Ectodermal cell (in vitro differentiated cells): ENCODE data around the gene MYH3.

Experiments used
- H3K27ac ChIP-seq: 2 replicates; pipeline ENCODE4 v1.7.0; 2013; ENCODE audit warnings: mild to moderate bottlenecking, low read depth, low read length; ENCODE audit not compliant: insufficient read depth, poor library complexity, severe bottlenecking
- H3K27me3 ChIP-seq: 2 replicates; pipeline ENCODE4 v1.7.0; 2013; ENCODE audit warnings: mild to moderate bottlenecking, low read length; ENCODE audit not compliant: insufficient read depth, control insufficient read depth, poor library complexity, severe bottlenecking
- H3K36me3 ChIP-seq: one replicate; pipeline ENCODE4 v1.7.0; 2013; ENCODE audit warnings: low read length; ENCODE audit not compliant: control insufficient read depth, insufficient read depth
- H3K4me1 ChIP-seq: one replicate; pipeline ENCODE4 v1.7.0; 2013; ENCODE audit warnings: low read length; ENCODE audit not compliant: control insufficient read depth, insufficient read depth
- H3K4me3 ChIP-seq: 2 replicates; pipeline ENCODE4 v1.7.0; 2013; ENCODE audit warnings: low read depth, low read length, control low read depth; ENCODE audit not compliant: insufficient read depth
- H3K9me3 ChIP-seq: 2 replicates; pipeline ENCODE4 v1.7.0; 2013; ENCODE audit warnings: mild to moderate bottlenecking, low read length, moderate library complexity; ENCODE audit not compliant: control insufficient read depth
- WGBS, 2 experiments: methylation state at CpG; one replicate each; pipeline ENCODE4 v1.1.7; 2013; ENCODE audit warnings: missing lambda C conversion rate in 2 of 2; 5-methylcytosine and 5-hydroxymethylcytosine counted together

The MYH3 gene

GRCh38 chr17:10652984-10653659 is 4.0 kb downstream of the MYH3 start:
- 94 to 95% methylated on average over 11 of the region's 11 CpGs for WGBS, 2 experiments
- H3K4me3 ChIP-seq = no peak overlapping the region
- H3K4me1 ChIP-seq = no peaks in the 10 kb centered on the region
- no peaks in the 10 kb centered on the region for H3K27me3 ChIP-seq
- H3K27ac ChIP-seq = no peak overlapping the region
- H3K36me3 ChIP-seq = no peaks in the 10 kb centered on the region
- H3K9me3 ChIP-seq = no peaks in the 10 kb centered on the region

- H3K27me3 ChIP-seq = no peaks in the 10 kb centered on the region
- no peak overlapping the region for H3K4me3 ChIP-seq
- no peaks in the 10 kb centered on the region for H3K4me1 ChIP-seq
- no peaks in the 10 kb centered on the region for H3K9me3 ChIP-seq
- H3K27ac ChIP-seq = no peak overlapping the region
- 70 to 72% methylated on average over 9 of the region's 9 CpGs for WGBS, 2 experiments
- no peaks in the 10 kb centered on the region for H3K36me3 ChIP-seq
Measured at GRCh38 chr17:10651927-10652326, 5.2 kb downstream of the MYH3 start.

- WGBS, 2 experiments = 90 to 95% methylated on average over 4 to 5 of the region's 5 CpGs
- H3K27ac ChIP-seq = no peak overlapping the region
- no peak overlapping the region for H3K4me3 ChIP-seq
- H3K27me3 ChIP-seq = no peaks in the 10 kb centered on the region
- H3K36me3 ChIP-seq = no peaks in the 10 kb centered on the region
- H3K9me3 ChIP-seq = no peaks in the 10 kb centered on the region
- no peaks in the 10 kb centered on the region for H3K4me1 ChIP-seq
Measured at GRCh38 chr17:10649602-10650001, 7.5 kb downstream of the MYH3 start.

- Histone ChIP-seq H3K4me1 (no peaks in the 10 kb centered on the region), H3K9me3 (no peaks in the 10 kb centered on the region), H3K27me3 (no peaks in the 10 kb centered on the region), H3K4me3 (no peak overlapping the region), H3K27ac (no peak overlapping the region), H3K36me3 (no peaks in the 10 kb centered on the region)
- 87 to 91% methylated on average over 3 of the region's 3 CpGs for WGBS, 2 experiments
Measured at GRCh38 chr17:10648956-10649355, 8.2 kb downstream of the MYH3 start.

GRCh38 chr17:10648381-10648780 is 8.7 kb downstream of the MYH3 start:
- no peaks in the 10 kb centered on the region for H3K27me3 ChIP-seq
- H3K4me1 ChIP-seq = no peaks in the 10 kb centered on the region
- H3K9me3 ChIP-seq = no peaks in the 10 kb centered on the region
- H3K36me3 ChIP-seq = no peaks in the 10 kb centered on the region
- H3K27ac ChIP-seq = no peak overlapping the region
- 87 to 88% methylated on average over 5 of the region's 5 CpGs for WGBS, 2 experiments
- H3K4me3 ChIP-seq = no peak overlapping the region

- H3K4me3 ChIP-seq = no peak overlapping the region
- H3K27me3 ChIP-seq = no peaks in the 10 kb centered on the region
- no peaks in the 10 kb centered on the region for H3K36me3 ChIP-seq
- H3K9me3 ChIP-seq = no peaks in the 10 kb centered on the region
- no peak overlapping the region for H3K27ac ChIP-seq
- no peaks in the 10 kb centered on the region for H3K4me1 ChIP-seq
- 47 to 50% methylated on average over 8 of the region's 8 CpGs for WGBS, 2 experiments
Measured at GRCh38 chr17:10646392-10646990, 10.6 kb downstream of the MYH3 start.

GRCh38 chr17:10640475-10640874 is 16.6 kb downstream of the MYH3 start:
- Histone ChIP-seq H3K9me3 (no peaks in the 10 kb centered on the region), H3K4me3 (no peak overlapping the region), H3K4me1 (no peaks in the 10 kb centered on the region), H3K27me3 (no peaks in the 10 kb centered on the region), H3K27ac (no peak overlapping the region), H3K36me3 (no peaks in the 10 kb centered on the region)
- WGBS, 2 experiments = 61 to 62% methylated on average over 3 of the region's 3 CpGs

- 91 to 92% methylated on average over 25 of the region's 25 CpGs for WGBS, 2 experiments
- Histone ChIP-seq H3K27ac (no peak overlapping the region), H3K9me3 (no peaks in the 10 kb centered on the region), H3K4me3 (no peak overlapping the region), H3K4me1 (no peaks in the 10 kb centered on the region), H3K36me3 (no peaks in the 10 kb centered on the region), H3K27me3 (no peaks in the 10 kb centered on the region)
Measured at GRCh38 chr17:10638151-10638550, 19.0 kb downstream of the MYH3 start.

- no peaks in the 10 kb centered on the region for H3K4me1 ChIP-seq
- no peaks in the 10 kb centered on the region for H3K27me3 ChIP-seq
- H3K4me3 ChIP-seq = no peak overlapping the region
- WGBS, 2 experiments = 89% methylated on average over 14 of the region's 14 CpGs
- H3K9me3 ChIP-seq = no peaks in the 10 kb centered on the region
- no peak overlapping the region for H3K27ac ChIP-seq
- no peaks in the 10 kb centered on the region for H3K36me3 ChIP-seq
Measured at GRCh38 chr17:10635290-10635689, 21.8 kb downstream of the MYH3 start.

GRCh38 chr17:10633738-10634379 is 23.2 kb downstream of the MYH3 start:
- no peaks in the 10 kb centered on the region for H3K9me3 ChIP-seq
- H3K27ac ChIP-seq = no peak overlapping the region
- WGBS, 2 experiments = 93 to 94% methylated on average over 15 of the region's 15 CpGs
- H3K4me3 ChIP-seq = no peak overlapping the region
- no peaks in the 10 kb centered on the region for H3K27me3 ChIP-seq
- no peaks in the 10 kb centered on the region for H3K36me3 ChIP-seq
- H3K4me1 ChIP-seq = no peaks in the 10 kb centered on the region
